WI38 (cell line): ENCODE measurements around the gene MAN1C1.

ENCODE experiments used
- H3K4me3 ChIP-seq: 2 replicates; pipeline ENCODE4 v1.5.1; 2011; ENCODE audit warnings: low read depth, mild to moderate bottlenecking, control low read depth, low read length
- CTCF ChIP-seq: IDR thresholded peaks from 2 replicates; pipeline ENCODE4 v1.5.1; 2012; ENCODE audit warnings: low read depth, mild to moderate bottlenecking, control low read depth, low read length

Gene MAN1C1

GRCh38 chr1:25616095-25616986, at the start of gene MAN1C1:
MAN1C1 (plus strand) TSS chr1:25616791; CDS start chr1:25617798, 1,007 bp downstream.
- peak; percentile 46 for TF ChIP-seq CTCF

GRCh38 chr1:25567710-25568089, 48.9 kb upstream of the MAN1C1 start:
- H3K4me3 ChIP-seq, result no peak overlapping the region

More at GRCh38 chr1:25616095-25616986, at the start of gene MAN1C1:
- peak within 1 kb of the TSS; percentile 68 for H3K4me3 ChIP-seq

GRCh38 chr1:25568090-25568833, 48.3 kb upstream of the MAN1C1 start:
- H3K4me3 ChIP-seq, result no peak overlapping the region
- TF ChIP-seq CTCF, result no peak

More at GRCh38 chr1:25567710-25568089, 48.9 kb upstream of the MAN1C1 start:
- TF ChIP-seq CTCF, result no peak

GRCh38 chr1:25568834-25569596, 47.6 kb upstream of the MAN1C1 start:
- H3K4me3 ChIP-seq, result no peak overlapping the region
- no peak for TF ChIP-seq CTCF

GRCh38 chr1:25569597-25570396, 46.8 kb upstream of the MAN1C1 start:
- no peak overlapping the region for H3K4me3 ChIP-seq
- TF ChIP-seq CTCF, result no peak

GRCh38 chr1:25570798-25571521, 45.6 kb upstream of the MAN1C1 start:
- TF ChIP-seq CTCF, result no peak
- H3K4me3 ChIP-seq, result no peak overlapping the region
